Esophagus squamous epithelium (tissue), 4 donors: ENCODE data around the gene IDUA.

Experiments
- CTCF ChIP-seq, 6 experiments: fragments of 450-650 bp in 4 of 6; fragments of 200-600 bp in 2 of 6; sonication (generic) in 2 of 6; IDR thresholded peaks; one replicate each; pipeline ENCODE4 v1.5.1; 2016 to 2019; ENCODE audit warnings: antibody characterized with exemption in 6 of 6, mild to moderate bottlenecking in 4 of 6, moderate library complexity in 4 of 6
- POLR2A ChIP-seq, 4 donors: fragments of 450-650 bp; IDR thresholded peaks; one replicate each; pipeline ENCODE4 v1.6.1; 2017; ENCODE audit warnings: antibody characterized with exemption in 4 of 4, mild to moderate bottlenecking in 4 of 4, moderate library complexity in 3 of 4

DNA sequence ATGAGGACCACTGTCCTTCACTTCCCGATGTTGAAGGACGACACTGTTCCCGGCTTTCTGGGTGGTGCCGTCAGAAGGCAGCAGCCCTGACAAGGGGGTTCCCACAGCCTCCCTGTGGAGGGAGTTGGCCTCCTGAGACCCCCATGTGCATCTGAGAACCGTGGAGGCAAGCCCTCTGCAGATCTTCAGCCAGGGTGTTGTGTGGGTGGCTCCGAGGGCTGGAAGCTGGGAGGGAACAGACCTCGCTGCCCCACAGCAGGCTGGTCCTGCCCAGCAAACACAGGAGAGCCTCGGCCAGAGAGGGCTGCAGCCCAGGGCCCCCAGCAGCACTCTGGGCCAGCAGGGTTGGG, 29.6 kb upstream of the IDUA start:
- TF ChIP-seq CTCF (IDR thresholded peaks at IDR 0.05) (no peak), POLR2A (IDR thresholded peaks at IDR 0.05) (no peak)
